OCI-LY1 (cell line): ENCODE results near the gene ZNF292.

Source experiments
- EZH2 ChIP-seq: fragments of 200-600 bp; sonication (generic), shearing (Covaris generic); IDR thresholded peaks from 2 replicates; pipeline ENCODE4 v1.8.0; 2017; ENCODE audit warnings: borderline replicate concordance, mixed run types, mild to moderate bottlenecking, antibody characterized with exemption, low read length, moderate library complexity, mixed read lengths
- TF ChIP-seq, protein P1 (sequence below): fragments of 200-600 bp; sonication (generic), shearing (Covaris generic); IDR thresholded peaks from 2 replicates; pipeline ENCODE4 v1.5.1; 2017; ENCODE audit warnings: mild to moderate bottlenecking, antibody characterized with exemption, low read length, moderate library complexity, mixed read lengths

DNA sequence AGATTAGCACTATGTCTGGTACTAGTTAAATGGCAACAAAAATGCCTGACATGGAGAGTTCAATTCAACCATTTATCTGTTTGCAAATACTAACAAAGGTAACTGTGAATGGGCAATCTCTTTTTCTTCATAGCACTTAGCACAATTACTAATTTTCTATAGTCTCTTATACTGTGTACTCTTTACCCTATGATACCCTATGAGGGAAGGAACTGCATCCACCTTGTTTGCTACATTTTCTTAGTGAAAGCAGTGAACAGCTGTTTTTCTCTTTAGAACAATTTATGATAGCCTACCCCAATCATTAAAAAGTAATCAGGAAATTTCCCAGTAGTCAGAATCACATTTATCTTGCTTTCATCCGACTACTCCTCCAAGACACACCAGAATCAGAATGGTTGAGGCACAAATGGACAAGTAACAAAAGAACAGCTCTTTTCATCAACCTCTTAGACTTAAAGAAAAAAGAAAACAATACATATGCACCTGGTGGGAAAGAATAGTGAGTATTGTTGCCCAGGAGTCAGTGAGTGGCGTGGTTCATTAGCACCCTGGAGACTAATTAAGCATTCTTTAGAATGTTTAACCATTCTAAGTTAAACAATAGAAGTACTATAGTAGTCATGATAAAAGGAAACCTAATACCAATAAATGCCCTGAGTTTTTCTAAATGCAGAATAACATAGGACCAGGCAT lies 16.7 kb downstream of the ZNF292 start:
- TF ChIP-seq, protein P1, sequence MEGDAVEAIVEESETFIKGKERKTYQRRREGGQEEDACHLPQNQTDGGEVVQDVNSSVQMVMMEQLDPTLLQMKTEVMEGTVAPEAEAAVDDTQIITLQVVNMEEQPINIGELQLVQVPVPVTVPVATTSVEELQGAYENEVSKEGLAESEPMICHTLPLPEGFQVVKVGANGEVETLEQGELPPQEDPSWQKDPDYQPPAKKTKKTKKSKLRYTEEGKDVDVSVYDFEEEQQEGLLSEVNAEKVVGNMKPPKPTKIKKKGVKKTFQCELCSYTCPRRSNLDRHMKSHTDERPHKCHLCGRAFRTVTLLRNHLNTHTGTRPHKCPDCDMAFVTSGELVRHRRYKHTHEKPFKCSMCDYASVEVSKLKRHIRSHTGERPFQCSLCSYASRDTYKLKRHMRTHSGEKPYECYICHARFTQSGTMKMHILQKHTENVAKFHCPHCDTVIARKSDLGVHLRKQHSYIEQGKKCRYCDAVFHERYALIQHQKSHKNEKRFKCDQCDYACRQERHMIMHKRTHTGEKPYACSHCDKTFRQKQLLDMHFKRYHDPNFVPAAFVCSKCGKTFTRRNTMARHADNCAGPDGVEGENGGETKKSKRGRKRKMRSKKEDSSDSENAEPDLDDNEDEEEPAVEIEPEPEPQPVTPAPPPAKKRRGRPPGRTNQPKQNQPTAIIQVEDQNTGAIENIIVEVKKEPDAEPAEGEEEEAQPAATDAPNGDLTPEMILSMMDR: no peak
- no peak for TF ChIP-seq EZH2
